ENCODE measurements around the gene SYNE4. TPM values are rescaled to one million over a fixed set of nuclear protein-coding genes. Genes with fewer than 3 reads are reported as not detected.

The SYNE4 gene
- total and polyA plus RNA-seq, 2 of the 13 experiments (the other 11 are each of a cell fraction or from before 2014, with no cell fraction given), result 13.7 to 23.0 TPM

- TF ChIP-seq HNRNPL (IDR thresholded peaks at IDR 0.05; ENCODE audit: low read depth, low read length), result no peak
- TF ChIP-seq ATF7 (IDR thresholded peaks at IDR 0.05), result peak; percentile 53
- no peak for TF ChIP-seq ATF7 (CRISPR knock-in tag; IDR thresholded peaks at IDR 0.05)
- no peak for TF ChIP-seq ZFP82 (CRISPR knock-in tag; IDR thresholded peaks at IDR 0.05; ENCODE audit: borderline replicate concordance)
- TF ChIP-seq ARNTL (CRISPR knock-in tag; IDR thresholded peaks at IDR 0.05), result no peak
- TF ChIP-seq RARA (CRISPR knock-in tag; IDR thresholded peaks at IDR 0.05), result 0 out of 2 replicates have a peak, but pooled peaks have one; percentile 7
- TF ChIP-seq ZNF543 (CRISPR knock-in tag; IDR thresholded peaks at IDR 0.05), result no peak
- TF ChIP-seq JUN (CRISPR knock-in tag; IDR thresholded peaks at IDR 0.05), result no peak
- peak; percentile 13; the same call in 1 of the 2 replicates for TF ChIP-seq DRAP1 (CRISPR knock-in tag; IDR thresholded peaks at IDR 0.05)
- TF ChIP-seq KIAA2018 (CRISPR knock-in tag; IDR thresholded peaks at IDR 0.05; ENCODE audit: borderline replicate concordance), result no peak
- TF ChIP-seq PCBP1 (IDR thresholded peaks at IDR 0.05; ENCODE audit: borderline replicate concordance, low read depth, low read length), result no peak
- no peak for TF ChIP-seq TBP (CRISPR knock-in tag; IDR thresholded peaks at IDR 0.05)
- no peak for TF ChIP-seq ZNF574 (CRISPR knock-in tag; IDR thresholded peaks at IDR 0.05)
- TF ChIP-seq MBNL3 (CRISPR knock-in tag; conservative IDR thresholded peaks at IDR 0.05), result no peak
- no peak for TF ChIP-seq SNAPC2 (CRISPR knock-in tag; IDR thresholded peaks at IDR 0.05)
- TF ChIP-seq STAT5B (CRISPR knock-in tag; IDR thresholded peaks at IDR 0.05), result no peak
- no peak for TF ChIP-seq ZNF737 (CRISPR knock-in tag; IDR thresholded peaks at IDR 0.05; ENCODE audit: borderline replicate concordance)
- TF ChIP-seq THRA (CRISPR knock-in tag; IDR thresholded peaks at IDR 0.05; ENCODE audit: borderline replicate concordance), result no peak
- TF ChIP-seq ZNF772 (CRISPR knock-in tag; IDR thresholded peaks at IDR 0.05), result no peak
These were observed 33.2 kb upstream of the SYNE4 start (continued) for GRCh38 chr19:36041831-36042230.

All from HepG2 (cell line).